Thyroid gland (tissue), 4 donors: ENCODE measurements around the gene ATP5PO.

Source experiments
- POLR2A ChIP-seq, 2 donors: fragments of 450-650 bp; IDR thresholded peaks; one replicate each; pipeline ENCODE4 v1.6.1; 2017; ENCODE audit warnings: antibody characterized with exemption in 2 of 2, mild to moderate bottlenecking in 2 of 2, moderate library complexity in 1 of 2
- TF ChIP-seq, protein P1 (sequence below), 6 experiments: fragments of 200-600 bp in 3 of 6; fragments of 450-650 bp in 3 of 6; sonication (generic) in 3 of 6; IDR thresholded peaks; one replicate each; pipeline ENCODE4 v1.5.1; 2016 to 2019; ENCODE audit warnings: antibody characterized with exemption in 6 of 6, mild to moderate bottlenecking in 2 of 6, inconsistent platforms in 1 of 6, moderate library complexity in 1 of 6

DNA sequence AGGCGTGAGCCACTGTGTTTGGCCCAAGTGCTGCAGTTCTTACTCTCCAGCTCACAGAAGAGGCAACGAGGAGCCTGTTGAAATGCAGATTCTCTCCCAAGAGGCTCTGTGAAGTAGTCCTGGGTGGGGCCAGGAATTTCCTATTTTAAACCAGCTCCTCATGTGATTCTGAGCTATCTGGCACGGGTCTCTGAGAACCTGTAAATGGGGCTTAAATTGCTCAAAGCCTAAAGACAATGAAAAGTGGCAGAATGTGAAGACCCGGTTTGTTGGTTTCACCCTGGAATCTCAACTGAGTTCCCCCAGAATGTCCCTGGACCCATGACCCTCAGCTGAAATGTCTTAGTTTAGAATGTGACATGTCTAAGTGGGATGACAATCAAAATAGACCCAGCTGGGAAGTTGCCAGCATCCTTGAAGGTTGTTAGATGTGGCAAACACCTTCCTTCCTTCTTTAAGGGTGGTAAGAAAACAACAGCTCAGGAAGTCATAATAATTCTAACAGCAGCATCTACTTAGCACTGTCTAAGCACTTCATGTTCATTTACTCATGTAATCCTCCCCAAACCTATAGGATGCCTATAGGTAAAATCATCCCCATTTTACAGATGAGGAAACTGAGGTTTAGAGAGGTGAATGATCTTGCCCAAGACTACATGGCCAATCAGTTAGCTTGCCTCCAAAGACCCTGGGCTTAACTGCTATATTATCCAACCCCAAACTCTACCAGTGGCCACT, 20.9 kb upstream of the ATP5PO start:
- peak in 1 of 2 donors; percentile 62 for TF ChIP-seq POLR2A (IDR thresholded peaks at IDR 0.05)
- TF ChIP-seq, protein P1, sequence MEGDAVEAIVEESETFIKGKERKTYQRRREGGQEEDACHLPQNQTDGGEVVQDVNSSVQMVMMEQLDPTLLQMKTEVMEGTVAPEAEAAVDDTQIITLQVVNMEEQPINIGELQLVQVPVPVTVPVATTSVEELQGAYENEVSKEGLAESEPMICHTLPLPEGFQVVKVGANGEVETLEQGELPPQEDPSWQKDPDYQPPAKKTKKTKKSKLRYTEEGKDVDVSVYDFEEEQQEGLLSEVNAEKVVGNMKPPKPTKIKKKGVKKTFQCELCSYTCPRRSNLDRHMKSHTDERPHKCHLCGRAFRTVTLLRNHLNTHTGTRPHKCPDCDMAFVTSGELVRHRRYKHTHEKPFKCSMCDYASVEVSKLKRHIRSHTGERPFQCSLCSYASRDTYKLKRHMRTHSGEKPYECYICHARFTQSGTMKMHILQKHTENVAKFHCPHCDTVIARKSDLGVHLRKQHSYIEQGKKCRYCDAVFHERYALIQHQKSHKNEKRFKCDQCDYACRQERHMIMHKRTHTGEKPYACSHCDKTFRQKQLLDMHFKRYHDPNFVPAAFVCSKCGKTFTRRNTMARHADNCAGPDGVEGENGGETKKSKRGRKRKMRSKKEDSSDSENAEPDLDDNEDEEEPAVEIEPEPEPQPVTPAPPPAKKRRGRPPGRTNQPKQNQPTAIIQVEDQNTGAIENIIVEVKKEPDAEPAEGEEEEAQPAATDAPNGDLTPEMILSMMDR (IDR thresholded peaks at IDR 0.05): no peak
